SU-DHL-6 (cell line): Measurements from ENCODE around the gene STK10.

Experiments used
- H2AFZ ChIP-seq: fragments of 200-600 bp; sonication (generic); 2 replicates; pipeline ENCODE4 v1.6.1; 2014; ENCODE audit warnings: low read depth, mild to moderate bottlenecking, moderate library complexity, mixed read lengths, antibody characterized with exemption, low read length; ENCODE audit not compliant: severe bottlenecking
- H3F3A ChIP-seq: fragments of 200-600 bp; shearing (Covaris generic); 2 replicates; pipeline ENCODE4 v1.6.0; 2016; ENCODE audit warnings: antibody characterized with exemption, mild to moderate bottlenecking; ENCODE audit not compliant: insufficient read depth
- H3K27ac ChIP-seq: fragments of 200-600 bp; sonication (generic); 2 replicates; pipeline ENCODE4 v1.5.1; 2016; ENCODE audit warnings: low read depth, mild to moderate bottlenecking, low read length, moderate library complexity, mixed read lengths
- H3K27me3 ChIP-seq: fragments of 200-600 bp; sonication (generic), shearing (Covaris generic); 2 replicates; pipeline ENCODE4 v1.6.0; 2014; ENCODE audit warnings: mild to moderate bottlenecking, low read length
- H3K36me3 ChIP-seq: fragments of 200-600 bp; sonication (generic); 2 replicates; pipeline ENCODE4 v1.6.1; 2014; ENCODE audit warnings: mild to moderate bottlenecking, low read length, mixed read lengths
- H3K4me2 ChIP-seq: fragments of 300-600, 200-600 bp; shearing (Covaris generic), sonication (generic); 2 replicates; pipeline ENCODE4 v1.6.0; 2014; ENCODE audit warnings: low read length, low read depth, mild to moderate bottlenecking; ENCODE audit not compliant: poor library complexity, severe bottlenecking
- H3K4me3 ChIP-seq: fragments of 200-600 bp; sonication (generic); 2 replicates; pipeline ENCODE4 v1.5.1; 2014; ENCODE audit warnings: antibody characterized with exemption, low read length, mild to moderate bottlenecking, mixed read lengths; ENCODE audit not compliant: insufficient read depth, poor library complexity, severe bottlenecking
- H3K79me2 ChIP-seq: fragments of 200-600 bp; sonication (generic); 2 replicates; pipeline ENCODE4 v1.6.1; 2014; ENCODE audit warnings: mild to moderate bottlenecking, low read length, moderate library complexity; ENCODE audit not compliant: insufficient read depth
- H3K9ac ChIP-seq: fragments of 200-600 bp; sonication (generic); 2 replicates; pipeline ENCODE4 v1.7.0; 2014; ENCODE audit warnings: mild to moderate bottlenecking, low read length
- H3K9me2 ChIP-seq: fragments of 200-600 bp; sonication (generic); replicated peaks from 2 replicates; pipeline ENCODE4 v1.6.1; 2014; ENCODE audit warnings: low read length; ENCODE audit not compliant: insufficient read depth
- H3K9me3 ChIP-seq: fragments of 200-600 bp; sonication (generic); 2 replicates; pipeline ENCODE4 v1.6.1; 2014; ENCODE audit warnings: low read length, mixed read lengths; ENCODE audit not compliant: insufficient read depth
- H4K20me1 ChIP-seq: fragments of 200-600 bp; sonication (generic); 2 replicates; pipeline ENCODE4 v1.6.1; 2014; ENCODE audit warnings: low read depth, mild to moderate bottlenecking, antibody characterized with exemption, low read length, moderate library complexity, mixed read lengths
- EZH2phosphoT487 ChIP-seq: fragments of 200-600 bp; sonication (generic), shearing (Covaris generic); conservative IDR thresholded peaks from 2 replicates; pipeline ENCODE4 v1.6.1; 2018; ENCODE audit warnings: mild to moderate bottlenecking, antibody characterized with exemption, low read length, moderate library complexity, mixed read lengths
- TF ChIP-seq, protein P1 (sequence below): fragments of 200-600 bp; sonication (generic); IDR thresholded peaks from one replicate; pipeline ENCODE4 v1.5.1; 2017; ENCODE audit warnings: antibody characterized with exemption, mild to moderate bottlenecking, low read length, moderate library complexity; ENCODE audit not compliant: insufficient read depth, poor library complexity, severe bottlenecking

Gene STK10

DNA sequence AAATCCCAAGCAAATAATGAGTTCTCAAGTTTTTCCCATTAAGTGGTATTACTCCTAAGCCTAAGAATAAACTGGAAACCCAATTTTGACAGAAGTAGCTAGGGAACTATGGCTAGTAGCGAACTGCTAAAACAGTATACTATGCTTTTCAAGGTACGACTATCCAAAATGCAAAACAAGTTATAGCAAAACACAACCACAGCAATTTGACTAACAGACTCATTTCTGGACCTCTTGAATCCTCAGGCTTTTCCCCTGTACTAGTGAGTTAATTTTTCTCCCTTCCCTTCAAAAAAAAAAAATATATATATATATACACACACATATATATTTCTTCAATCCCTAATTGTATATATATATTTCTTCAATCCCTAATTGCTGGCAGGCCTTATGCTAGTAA is 188.9 kb downstream of the STK10 start:
- Histone ChIP-seq H3K27ac (peak overlapping the region; percentile 54; the same call in 1 of the 2 replicates), H3K9me3 (no peaks in the 10 kb centered on the region), H3K9me2 (no peaks in the 10 kb centered on the region), H3K4me3 (peak overlapping the region; percentile 40), H3K79me2 (peaks cover 98% of the 10 kb centered on the region), H4K20me1 (peaks cover 5% of the 10 kb centered on the region; the same call in 1 of the 2 replicates), H3K9ac (0 out of 2 replicates have a peak overlapping the region, but pooled peaks have one; percentile 16), H2AFZ (no peak overlapping the region), H3K4me2 (peak overlapping the region; percentile 79), H3K27me3 (no peaks in the 10 kb centered on the region), H3F3A (peaks cover 30% of the 10 kb centered on the region), H3K36me3 (no peaks in the 10 kb centered on the region)
- TF ChIP-seq EZH2phosphoT487 = no peak
- TF ChIP-seq, protein P1, sequence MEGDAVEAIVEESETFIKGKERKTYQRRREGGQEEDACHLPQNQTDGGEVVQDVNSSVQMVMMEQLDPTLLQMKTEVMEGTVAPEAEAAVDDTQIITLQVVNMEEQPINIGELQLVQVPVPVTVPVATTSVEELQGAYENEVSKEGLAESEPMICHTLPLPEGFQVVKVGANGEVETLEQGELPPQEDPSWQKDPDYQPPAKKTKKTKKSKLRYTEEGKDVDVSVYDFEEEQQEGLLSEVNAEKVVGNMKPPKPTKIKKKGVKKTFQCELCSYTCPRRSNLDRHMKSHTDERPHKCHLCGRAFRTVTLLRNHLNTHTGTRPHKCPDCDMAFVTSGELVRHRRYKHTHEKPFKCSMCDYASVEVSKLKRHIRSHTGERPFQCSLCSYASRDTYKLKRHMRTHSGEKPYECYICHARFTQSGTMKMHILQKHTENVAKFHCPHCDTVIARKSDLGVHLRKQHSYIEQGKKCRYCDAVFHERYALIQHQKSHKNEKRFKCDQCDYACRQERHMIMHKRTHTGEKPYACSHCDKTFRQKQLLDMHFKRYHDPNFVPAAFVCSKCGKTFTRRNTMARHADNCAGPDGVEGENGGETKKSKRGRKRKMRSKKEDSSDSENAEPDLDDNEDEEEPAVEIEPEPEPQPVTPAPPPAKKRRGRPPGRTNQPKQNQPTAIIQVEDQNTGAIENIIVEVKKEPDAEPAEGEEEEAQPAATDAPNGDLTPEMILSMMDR = no peak

DNA sequence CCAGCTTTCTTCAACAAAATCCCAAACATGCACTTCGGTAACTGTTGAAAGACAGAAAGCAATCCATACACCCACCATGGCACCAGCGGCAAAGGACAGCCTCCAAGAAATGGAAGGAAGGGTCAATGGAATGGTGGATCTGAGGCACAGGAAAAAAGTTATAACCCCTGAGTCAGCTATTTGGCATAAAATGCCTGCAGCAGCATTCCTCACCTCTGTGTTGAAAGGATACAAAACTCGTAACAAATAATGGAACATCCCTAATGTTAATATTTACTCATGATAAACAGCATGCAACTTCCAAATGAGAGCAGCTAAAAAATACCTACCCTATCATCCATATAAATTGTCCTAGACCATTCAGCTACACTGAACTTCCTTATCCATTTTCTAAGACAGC is 191.0 kb downstream of the STK10 start:
- Histone ChIP-seq H2AFZ (no peak overlapping the region), H3K79me2 (peaks cover 99% of the 10 kb centered on the region), H4K20me1 (no peaks in the 10 kb centered on the region), H3K36me3 (no peaks in the 10 kb centered on the region), H3K4me2 (no peak overlapping the region), H3K4me3 (no peak overlapping the region), H3K27ac (no peak overlapping the region), H3F3A (peaks cover 20% of the 10 kb centered on the region), H3K9ac (no peak overlapping the region), H3K9me2 (no peaks in the 10 kb centered on the region), H3K27me3 (no peaks in the 10 kb centered on the region), H3K9me3 (no peaks in the 10 kb centered on the region)
- no peak for TF ChIP-seq EZH2phosphoT487
- TF ChIP-seq, protein P1 = no peak

DNA sequence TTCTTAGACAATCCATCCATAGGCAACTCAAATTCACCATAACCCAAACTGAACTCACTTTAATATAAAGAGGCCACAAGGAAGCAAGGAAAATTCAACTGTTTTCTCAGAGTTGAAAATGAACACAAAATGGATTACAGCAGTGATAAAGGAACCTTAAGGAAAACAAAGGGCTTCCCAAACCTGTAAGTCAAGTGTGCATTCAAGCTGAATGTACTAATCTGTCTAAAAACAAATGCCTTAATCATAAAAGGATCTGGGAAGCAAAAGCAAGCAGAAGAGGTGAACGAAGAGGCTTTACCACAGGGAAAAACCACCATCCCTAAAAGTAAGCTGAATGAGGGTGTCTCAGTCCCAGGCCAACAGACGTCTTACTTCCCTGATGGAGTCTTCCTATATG is 195.2 kb downstream of the STK10 start:
- Histone ChIP-seq H3K9me2 (no peaks in the 10 kb centered on the region), H3F3A (no peaks in the 10 kb centered on the region; the same call in 1 of the 2 replicates), H3K79me2 (peaks cover 93% of the 10 kb centered on the region), H3K9me3 (no peaks in the 10 kb centered on the region), H3K9ac (no peak overlapping the region), H3K36me3 (no peaks in the 10 kb centered on the region), H3K27me3 (no peaks in the 10 kb centered on the region), H3K4me3 (no peak overlapping the region), H3K27ac (no peak overlapping the region), H3K4me2 (no peak overlapping the region), H2AFZ (no peak overlapping the region), H4K20me1 (no peaks in the 10 kb centered on the region)
- no peak for TF ChIP-seq EZH2phosphoT487
- TF ChIP-seq, protein P1 = no peak
